GM12875 (cell line): ENCODE results near the gene HBS1L.

Experiments used
- H3K4me3 ChIP-seq: one replicate; pipeline ENCODE4 v1.5.1; 2011; ENCODE audit warnings: low read depth, low read length, control low read depth
- CTCF ChIP-seq: IDR thresholded peaks from 2 replicates; pipeline ENCODE4 v1.5.1; 2011; ENCODE audit warnings: low read depth, mild to moderate bottlenecking, control low read depth, inconsistent platforms, low read length, moderate library complexity, borderline replicate concordance; ENCODE audit not compliant: insufficient read depth

The HBS1L gene

DNA sequence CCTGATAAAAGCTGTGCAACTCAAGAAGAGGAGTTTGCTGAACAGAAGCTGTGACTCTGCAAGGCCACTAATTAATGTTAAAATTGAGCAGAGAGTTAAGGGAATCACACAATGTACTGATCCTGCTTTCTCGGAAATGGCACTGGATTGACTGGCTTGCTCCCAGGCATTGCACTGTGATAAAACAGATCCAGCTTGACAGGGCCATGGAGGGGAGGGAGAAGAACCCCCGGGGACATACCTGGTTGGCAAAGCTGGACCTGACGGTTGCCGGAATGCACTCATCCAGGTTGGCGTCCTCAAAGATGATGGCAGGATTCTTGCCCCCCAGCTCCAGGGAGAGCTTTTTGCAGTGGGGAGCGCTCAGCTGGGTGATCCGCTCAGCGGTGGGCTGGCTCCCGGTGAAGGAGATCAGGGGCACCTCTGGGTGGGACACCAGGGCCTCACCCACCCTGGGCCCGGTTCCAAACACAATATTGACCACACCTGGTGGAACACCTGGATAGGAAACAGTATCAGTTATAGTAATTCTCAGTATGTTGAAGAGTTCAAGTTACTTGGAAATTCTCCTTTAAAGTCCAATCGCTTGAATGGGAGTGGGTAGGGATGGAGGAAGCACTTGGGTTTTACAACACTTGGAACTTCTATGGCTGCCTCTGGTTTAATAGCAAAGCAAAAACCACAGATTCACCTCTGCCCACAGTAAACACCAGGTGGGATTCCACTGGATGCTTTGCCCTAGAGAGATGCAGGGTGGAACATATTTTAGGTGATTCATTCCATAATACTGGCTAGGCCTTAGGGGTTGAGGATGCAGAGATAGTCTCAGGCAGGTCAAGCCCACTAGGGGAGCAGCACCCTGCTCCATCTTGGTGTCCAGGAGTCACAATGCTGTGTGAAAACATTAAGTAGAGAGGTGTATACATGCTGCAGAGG is 121.8 kb downstream of the HBS1L start:
- H3K4me3 ChIP-seq: no peak overlapping the region
- TF ChIP-seq CTCF: no peak

GRCh38 chr6:134932098-134932497 is 122.5 kb downstream of the HBS1L start:
- H3K4me3 ChIP-seq: no peak overlapping the region
- no peak for TF ChIP-seq CTCF

DNA sequence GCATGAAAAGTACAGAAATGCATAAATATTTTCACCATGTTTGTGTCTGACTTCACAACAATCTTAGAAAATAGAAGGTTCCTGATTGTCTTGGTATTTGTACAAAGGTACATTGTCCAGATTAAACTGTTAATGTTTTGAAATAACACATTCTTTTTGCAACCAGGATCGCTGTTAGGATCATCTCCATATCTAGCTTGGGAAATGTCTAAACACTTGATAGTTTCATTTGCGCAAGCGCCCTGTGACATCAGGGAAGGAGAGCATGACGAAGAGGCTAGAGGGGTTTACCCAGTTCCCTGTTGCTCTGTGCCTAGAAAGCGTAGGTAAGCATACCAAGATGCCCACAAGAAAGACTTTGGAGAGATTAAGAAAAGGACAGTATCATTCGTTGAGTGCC is 124.2 kb downstream of the HBS1L start:
- no peak overlapping the region for H3K4me3 ChIP-seq
- no peak for TF ChIP-seq CTCF

DNA sequence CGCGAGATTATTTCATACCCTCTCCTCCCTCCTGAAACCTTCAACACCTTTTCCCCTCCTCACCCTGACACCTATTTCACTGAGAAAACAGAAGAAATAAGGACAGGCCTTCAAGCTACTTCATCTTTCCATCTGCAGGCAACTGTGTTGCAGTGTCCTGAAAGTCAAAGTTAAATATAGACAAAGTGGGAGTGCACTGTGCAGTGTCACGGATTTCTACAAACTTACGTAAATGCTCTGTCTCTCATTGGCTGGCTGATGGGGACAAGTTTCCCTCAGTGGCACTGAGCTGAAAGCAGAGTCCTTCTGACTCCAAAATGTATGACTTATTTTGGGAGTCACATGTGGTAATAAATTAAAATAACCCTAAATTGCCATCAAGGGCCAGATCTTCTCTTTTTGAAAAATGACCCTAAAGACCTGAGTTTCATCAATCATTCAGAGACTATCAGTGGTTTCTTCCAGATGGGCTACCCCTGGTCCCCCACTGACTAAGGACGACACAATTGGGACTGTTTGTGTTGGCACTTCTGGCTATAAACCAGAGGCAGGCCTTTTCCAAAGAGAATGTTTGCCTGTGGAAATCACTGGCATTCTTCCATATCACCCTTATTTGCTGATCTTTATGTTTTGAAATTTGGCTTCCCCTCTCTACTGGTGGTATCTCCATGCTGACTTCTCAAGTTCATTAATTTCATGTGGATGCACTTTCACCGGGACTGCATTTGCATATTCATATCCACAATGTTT is 126.3 kb downstream of the HBS1L start:
- H3K4me3 ChIP-seq: no peak overlapping the region
- TF ChIP-seq CTCF: no peak

DNA sequence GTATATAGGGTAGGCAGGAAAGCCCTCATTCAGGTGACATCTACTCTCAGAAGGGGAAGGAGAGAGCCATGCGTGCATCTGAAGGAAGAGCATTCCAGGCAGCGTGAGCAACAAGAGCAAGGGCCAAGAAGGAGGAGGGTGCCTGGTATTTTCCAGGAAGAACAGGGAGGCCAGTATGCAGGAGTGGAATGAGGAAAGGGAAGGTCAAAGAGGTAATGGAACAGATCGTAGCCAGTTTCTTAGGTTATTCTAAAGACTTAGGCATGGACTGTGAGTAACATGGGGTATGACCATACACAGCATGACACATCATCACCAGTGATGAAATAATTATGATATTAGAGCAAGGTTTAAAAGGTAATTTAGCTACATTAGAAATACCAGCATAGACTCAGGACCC is 128.8 kb downstream of the HBS1L start:
- TF ChIP-seq CTCF: no peak
- H3K4me3 ChIP-seq: no peak overlapping the region

DNA sequence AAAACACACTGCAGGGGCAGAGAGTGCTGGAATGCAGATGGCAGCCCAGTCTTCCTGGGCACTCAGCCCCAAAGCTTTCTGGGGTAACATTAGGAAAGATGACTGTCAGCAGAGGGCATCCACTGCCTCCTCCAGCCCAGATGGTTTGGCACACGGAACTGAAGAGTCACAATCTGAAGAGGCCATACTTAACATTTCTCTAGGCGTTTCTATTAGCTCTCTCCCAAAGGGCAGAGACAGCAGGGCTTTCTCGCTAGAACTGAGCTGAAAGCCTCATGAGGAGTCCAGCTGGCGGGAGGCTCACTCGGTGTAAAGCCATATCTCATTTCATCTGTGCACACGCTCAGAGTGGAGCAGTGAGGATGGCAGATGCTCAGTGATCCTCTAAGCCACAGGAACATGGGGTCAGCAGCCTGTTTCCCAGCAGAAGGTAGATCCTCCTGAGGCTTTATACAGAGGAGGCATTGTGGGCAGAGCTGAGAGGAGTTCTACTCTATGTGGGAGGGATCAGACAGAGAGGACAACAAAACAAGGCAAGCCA is 132.8 kb downstream of the HBS1L start:
- TF ChIP-seq CTCF: no peak
- H3K4me3 ChIP-seq: no peak overlapping the region
